Measurements from ENCODE around the gene C6orf132. TPM values are rescaled to one million over a fixed set of nuclear protein-coding genes. Genes with fewer than 3 reads are reported as not detected.
"Not testable (repeated sequence)": the region's sequence is repeated elsewhere in the genome, so short reads cannot be mapped to it uniquely, and the experiment has no call there.

C6orf132 gene
- total RNA-seq, 1 donor from 2014 or later: 1.3 TPM

- DNase-seq (ENCODE audit: low spot score): no peak
- intact Hi-C loops (cut with DNase I): no loop called here
Measured at GRCh38 chr6:42162812-42163211, 20.4 kb upstream of the C6orf132 start.

GRCh38 chr6:42162384-42162783, 20.0 kb upstream of the C6orf132 start:
- no peak for DNase-seq (ENCODE audit: low spot score)
- intact Hi-C loops (cut with DNase I): no loop called here

GRCh38 chr6:42159431-42160024, 17.1 kb upstream of the C6orf132 start:
- DNase-seq (ENCODE audit: low spot score): no peak
- intact Hi-C loops (cut with DNase I): no loop called here

GRCh38 chr6:42158631-42159030, 16.2 kb upstream of the C6orf132 start:
- DNase-seq (ENCODE audit: low spot score): no peak
- intact Hi-C loops (cut with DNase I): no loop called here

- intact Hi-C loops (cut with DNase I): no loop called here
- no peak for DNase-seq (ENCODE audit: low spot score)
Measured at GRCh38 chr6:42158011-42158410, 15.6 kb upstream of the C6orf132 start.

GRCh38 chr6:42156638-42157037, 14.2 kb upstream of the C6orf132 start:
- DNase-seq (ENCODE audit: low spot score): no peak
- intact Hi-C loops (cut with DNase I): no loop called here

GRCh38 chr6:42155293-42155692, 12.9 kb upstream of the C6orf132 start:
- DNase-seq (ENCODE audit: low spot score): no peak
- intact Hi-C loops (cut with DNase I): no loop called here

GRCh38 chr6:42154461-42155209, 12.2 kb upstream of the C6orf132 start:
- DNase-seq (ENCODE audit: low spot score): no peak
- intact Hi-C loops (cut with DNase I): no loop called here

- intact Hi-C loops (cut with DNase I): no loop called here
- DNase-seq (ENCODE audit: low spot score): no peak
Measured at GRCh38 chr6:42153921-42154320, 11.5 kb upstream of the C6orf132 start.

GRCh38 chr6:42152528-42153213, 10.3 kb upstream of the C6orf132 start:
- intact Hi-C loops (cut with DNase I); DNase-seq (ENCODE audit: low spot score): not testable (repeated sequence)

- intact Hi-C loops (cut with DNase I): no loop called here
- no peak for DNase-seq (ENCODE audit: low spot score)
Measured at GRCh38 chr6:42152024-42152423, 9.6 kb upstream of the C6orf132 start.

- DNase-seq (ENCODE audit: low spot score): no peak
- intact Hi-C loops (cut with DNase I): no loop called here
Measured at GRCh38 chr6:42150254-42150653, 7.8 kb upstream of the C6orf132 start.

GRCh38 chr6:42148058-42148457, 5.6 kb upstream of the C6orf132 start:
- intact Hi-C loops (cut with DNase I): no loop called here
- DNase-seq (ENCODE audit: low spot score): no peak

GRCh38 chr6:42147138-42147562, 4.7 kb upstream of the C6orf132 start:
- no peak for DNase-seq (ENCODE audit: low spot score)
- intact Hi-C loops (cut with DNase I): no loop called here

- DNase-seq (ENCODE audit: low spot score): no peak
- intact Hi-C loops (cut with DNase I): no loop called here
Measured at GRCh38 chr6:42141603-42142117, 760 bp downstream of the C6orf132 start.

GRCh38 chr6:42140756-42141602, 1.4 kb downstream of the C6orf132 start:
- no peak for DNase-seq (ENCODE audit: low spot score)

GRCh38 chr6:42140032-42140431, 2.4 kb downstream of the C6orf132 start:
- intact Hi-C loops (cut with DNase I): no loop called here
- no peak for DNase-seq (ENCODE audit: low spot score)

More at GRCh38 chr6:42140756-42141602, 1.4 kb downstream of the C6orf132 start:
- intact Hi-C loops (cut with DNase I): no loop called here

GRCh38 chr6:42138630-42139619, 3.5 kb downstream of the C6orf132 start:
- intact Hi-C loops (cut with DNase I): no loop called here
- no peak for DNase-seq (ENCODE audit: low spot score)

Data from cardiac septum (tissue), 1 donor.